ENCODE data around the gene SYT3.

DNA sequence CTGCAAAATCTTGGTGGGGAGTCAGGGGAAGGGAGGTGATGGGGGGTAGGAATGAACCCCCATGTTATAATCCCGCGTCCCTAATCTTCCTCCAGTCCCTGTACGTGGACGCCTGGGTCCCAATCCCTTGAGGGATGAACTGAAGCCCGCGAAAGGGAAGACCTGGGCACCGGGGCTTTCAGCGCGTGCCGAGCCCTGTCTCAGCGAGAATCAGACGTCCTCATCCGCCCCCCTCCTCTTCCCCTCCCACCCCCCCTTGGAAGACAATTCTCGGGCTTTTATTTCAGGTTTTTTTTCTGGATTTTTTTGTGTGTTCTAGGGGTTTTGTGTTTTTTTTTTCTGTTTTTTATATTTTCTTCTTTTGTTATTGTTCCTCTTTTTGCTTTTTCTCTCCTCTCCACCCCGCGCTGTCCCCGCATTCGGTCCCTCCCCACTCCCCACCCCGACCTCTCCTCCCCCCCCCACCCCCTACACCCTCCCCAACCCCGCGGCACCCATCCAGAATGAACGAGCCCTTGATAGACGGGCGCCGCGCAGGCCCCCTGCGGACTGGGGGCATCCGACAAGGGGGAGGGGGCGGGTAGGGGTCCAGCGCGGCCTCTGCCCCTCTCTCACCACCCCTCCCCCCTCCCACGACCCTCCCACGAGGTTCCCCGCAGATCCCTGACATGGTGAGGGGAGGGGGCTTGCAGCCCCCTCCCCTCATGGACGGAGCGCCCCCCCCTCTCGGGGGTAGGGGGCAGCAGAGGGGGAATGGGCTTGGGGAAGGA lies 19.8 kb upstream of the SYT3 start:
- TF ChIP-seq, protein P1, sequence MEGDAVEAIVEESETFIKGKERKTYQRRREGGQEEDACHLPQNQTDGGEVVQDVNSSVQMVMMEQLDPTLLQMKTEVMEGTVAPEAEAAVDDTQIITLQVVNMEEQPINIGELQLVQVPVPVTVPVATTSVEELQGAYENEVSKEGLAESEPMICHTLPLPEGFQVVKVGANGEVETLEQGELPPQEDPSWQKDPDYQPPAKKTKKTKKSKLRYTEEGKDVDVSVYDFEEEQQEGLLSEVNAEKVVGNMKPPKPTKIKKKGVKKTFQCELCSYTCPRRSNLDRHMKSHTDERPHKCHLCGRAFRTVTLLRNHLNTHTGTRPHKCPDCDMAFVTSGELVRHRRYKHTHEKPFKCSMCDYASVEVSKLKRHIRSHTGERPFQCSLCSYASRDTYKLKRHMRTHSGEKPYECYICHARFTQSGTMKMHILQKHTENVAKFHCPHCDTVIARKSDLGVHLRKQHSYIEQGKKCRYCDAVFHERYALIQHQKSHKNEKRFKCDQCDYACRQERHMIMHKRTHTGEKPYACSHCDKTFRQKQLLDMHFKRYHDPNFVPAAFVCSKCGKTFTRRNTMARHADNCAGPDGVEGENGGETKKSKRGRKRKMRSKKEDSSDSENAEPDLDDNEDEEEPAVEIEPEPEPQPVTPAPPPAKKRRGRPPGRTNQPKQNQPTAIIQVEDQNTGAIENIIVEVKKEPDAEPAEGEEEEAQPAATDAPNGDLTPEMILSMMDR (IDR thresholded peaks at IDR 0.05) = no peak
- TF ChIP-seq POLR2A (IDR thresholded peaks at IDR 0.05) = no peak
- TF ChIP-seq POLR2AphosphoS5 (IDR thresholded peaks at IDR 0.05) = no peak
- no peak for TF ChIP-seq EP300 (IDR thresholded peaks at IDR 0.05)

Data from upper lobe of left lung (tissue), 4 donors.